HG02884 (cell line): ENCODE data around the gene CLNK.
A peak's percentile ranks its signal among the peaks of the same experiment; 100 is the strongest.

Experiments used
- ATAC-seq: cut with Tn5 transposase; IDR thresholded peaks from one replicate; pipeline ENCODE4 v1.9.1; 2021; ENCODE audit warnings: mild to moderate bottlenecking, moderate library complexity; ENCODE audit not compliant: unreplicated experiment

CLNK gene

GRCh38 chr4:10684631-10685030 lies at the start of gene CLNK:
Gene CLNK (minus strand): TSS chr4:10684768. CDS start chr4:10667869, 16,899 bp downstream.
- ATAC-seq, result peak; percentile 77

GRCh38 chr4:10733481-10734062 lies 49.0 kb upstream of the CLNK start:
- no peak for ATAC-seq

- ATAC-seq, result no peak
These were observed 48.4 kb upstream of the CLNK start for GRCh38 chr4:10732914-10733415.

GRCh38 chr4:10732235-10732913 lies 47.8 kb upstream of the CLNK start:
- ATAC-seq, result peak; percentile 29

- ATAC-seq, result no peak
These were observed 47.1 kb upstream of the CLNK start for GRCh38 chr4:10731690-10732089.

- no peak for ATAC-seq
These were observed 46.6 kb upstream of the CLNK start for GRCh38 chr4:10731162-10731561.

GRCh38 chr4:10730590-10730989 lies 46.0 kb upstream of the CLNK start:
- peak; percentile 61 for ATAC-seq

- ATAC-seq, result peak; percentile 39
These were observed 45.5 kb upstream of the CLNK start for GRCh38 chr4:10730019-10730418.

- ATAC-seq, result no peak
These were observed 44.8 kb upstream of the CLNK start for GRCh38 chr4:10729366-10729765.

GRCh38 chr4:10728016-10728415 lies 43.4 kb upstream of the CLNK start:
- no peak for ATAC-seq

- ATAC-seq, result no peak
These were observed 42.7 kb upstream of the CLNK start for GRCh38 chr4:10727140-10727880.

GRCh38 chr4:10722957-10723356 lies 38.4 kb upstream of the CLNK start:
- peak; percentile 83 for ATAC-seq

GRCh38 chr4:10721616-10722015 lies 37.0 kb upstream of the CLNK start:
- ATAC-seq, result no peak

GRCh38 chr4:10716163-10716562 lies 31.6 kb upstream of the CLNK start:
- no peak for ATAC-seq

GRCh38 chr4:10715696-10716095 lies 31.1 kb upstream of the CLNK start:
- ATAC-seq, result no peak

- ATAC-seq, result no peak
These were observed 30.6 kb upstream of the CLNK start for GRCh38 chr4:10715135-10715534.

- no peak for ATAC-seq
These were observed 29.0 kb upstream of the CLNK start for GRCh38 chr4:10713591-10713990.

GRCh38 chr4:10706236-10706635 lies 21.7 kb upstream of the CLNK start:
- no peak for ATAC-seq

GRCh38 chr4:10704430-10704810 lies 19.9 kb upstream of the CLNK start:
- ATAC-seq, result no peak

- no peak for ATAC-seq
These were observed 19.3 kb upstream of the CLNK start for GRCh38 chr4:10703766-10704429.

- no peak for ATAC-seq
These were observed 18.6 kb upstream of the CLNK start for GRCh38 chr4:10703156-10703555.
